ENCODE measurements around the gene CDC42EP3. TPM values are rescaled to one million over a fixed set of nuclear protein-coding genes. Genes with fewer than 3 reads are reported as not detected.
A peak's percentile ranks its signal among the peaks of the same experiment; 100 is the strongest.

The CDC42EP3 gene
- total and polyA plus RNA-seq, 4 experiments from 2014 or later = 56.1 to 107 (median 60.1) TPM

GRCh38 chr2:37641582-37642171 lies 29.8 kb downstream of the CDC42EP3 start:
- Mint-ChIP-seq H3K27me3 (no peaks in the 10 kb centered on the region), H3K9me3 (peaks cover 0 to 5% (median 0%) of the 10 kb centered on the region in 8 donors), H3K4me3 (peak overlapping the region in 1 of 8 donors; percentile 22), H3K4me1 (peaks cover 60 to 93% (median 79%) of the 10 kb centered on the region in 4 donors), H3K36me3 (peaks cover 64 to 67% of the 10 kb centered on the region in 2 donors), H3K27ac (peak overlapping the region in 5 of 7 donors; percentile 0 to 89 (median 81))
- Histone ChIP-seq H3K36me3 (ENCODE audit: insufficient read depth, low read length) (peaks cover 11% of the 10 kb centered on the region), H3K27ac (ENCODE audit: low read depth, low read length) (no peak overlapping the region), H3K27me3 (ENCODE audit: insufficient read depth, low read length) (no peaks in the 10 kb centered on the region), H3K4me3 (ENCODE audit: low read length in 2 of 2) (no peak overlapping the region), H3K4me1 (ENCODE audit: insufficient read depth, low read length) (peaks cover 82% of the 10 kb centered on the region), H3K9me3 (ENCODE audit: control insufficient read depth in 1 of 2, low read length in 2 of 2) (no peaks in the 10 kb centered on the region)
- ChIA-PET CTCF (ENCODE audit: partially characterized antibody) (interaction anchor here (4.5 kb wide), 1 partner anchor 42 kb away, joined by 14 read pairs; no protein-coding TSS in a partner anchor), POLR2A (ENCODE audit: partially characterized antibody) (interaction anchor here (1.0 to 5.7 kb wide), 5 partner anchors 16 to 56 kb away, joined by 3 to 32 read pairs (median 6); no protein-coding TSS in a partner anchor)
- intact Hi-C loops (cut with micrococcal nuclease) = loop anchor here (2.0 to 10.0 kb wide), 2 partner anchors 15 to 193 kb away; no protein-coding TSS in a partner anchor
- DNase-seq = no peak

GRCh38 chr2:37639631-37640030 lies 31.8 kb downstream of the CDC42EP3 start:
- peak overlapping the region in 5 of 7 donors; percentile 12 to 73 (median 58) for H3K27ac Mint-ChIP-seq
- POLR2A ChIA-PET (ENCODE audit: partially characterized antibody) = interaction anchor here (1.0 kb wide), 1 partner anchor 29 kb away, joined by 4 read pairs; no protein-coding TSS in a partner anchor

DNA sequence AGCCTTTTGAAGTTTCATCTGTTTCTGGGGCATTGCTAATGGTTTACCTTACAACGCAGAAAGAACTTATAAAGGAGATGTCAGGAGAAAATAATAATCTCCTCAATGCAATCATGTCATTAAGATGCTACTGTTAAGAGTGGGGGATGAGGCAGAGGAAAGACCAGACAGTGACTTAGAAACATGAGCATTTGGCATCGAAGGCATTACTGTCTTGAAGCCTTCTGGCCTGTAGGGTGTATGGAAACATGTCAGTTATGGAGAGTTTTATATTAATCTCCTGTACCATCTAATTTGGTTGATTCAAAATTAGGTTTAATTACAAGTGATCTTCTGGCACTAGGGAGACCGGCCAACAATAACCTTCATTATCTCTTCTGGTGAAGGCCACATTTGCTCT lies 32.5 kb downstream of the CDC42EP3 start:
- intact Hi-C loops (cut with micrococcal nuclease) = loop anchor here (5.0 kb wide), 1 partner anchor 33 kb away; the partner anchor contains the start of gene CDC42EP3
- DNase-seq = no peak
- POLR2A ChIA-PET (ENCODE audit: partially characterized antibody) = interaction anchor here (1.0 kb wide), 1 partner anchor 28 kb away, joined by 4 read pairs; no protein-coding TSS in a partner anchor
- Mint-ChIP-seq H3K4me1 (peaks cover 69 to 94% (median 81%) of the 10 kb centered on the region in 4 donors), H3K27ac (peak overlapping the region in 6 of 7 donors; percentile 31 to 84 (median 55)), H3K36me3 (peaks cover 48 to 50% of the 10 kb centered on the region in 2 donors), H3K9me3 (peaks cover 0 to 5% (median 0%) of the 10 kb centered on the region in 8 donors), H3K27me3 (no peaks in the 10 kb centered on the region), H3K4me3 (no peak overlapping the region)
- CTCF ChIA-PET (ENCODE audit: partially characterized antibody) = interaction anchor here (1.8 kb wide), 1 partner anchor 10 kb away, joined by 4 read pairs; no protein-coding TSS in a partner anchor
- Histone ChIP-seq H3K4me3 (ENCODE audit: low read length in 2 of 2) (no peak overlapping the region), H3K27me3 (ENCODE audit: insufficient read depth, low read length) (no peaks in the 10 kb centered on the region), H3K36me3 (ENCODE audit: insufficient read depth, low read length) (peaks cover 7% of the 10 kb centered on the region), H3K4me1 (ENCODE audit: insufficient read depth, low read length) (peaks cover 82% of the 10 kb centered on the region), H3K9me3 (ENCODE audit: control insufficient read depth in 1 of 2, low read length in 2 of 2) (no peaks in the 10 kb centered on the region), H3K27ac (ENCODE audit: low read depth, low read length) (no peak overlapping the region)

More at GRCh38 chr2:37639631-37640030, 31.8 kb downstream of the CDC42EP3 start:
- H3K27ac ChIP-seq (ENCODE audit: low read depth, low read length) = no peak overlapping the region
- intact Hi-C loops (cut with micrococcal nuclease) = loop anchor here (5.0 to 10.0 kb wide), 2 partner anchors 33 to 195 kb away; partner anchors contain the start of gene CDC42EP3
- Mint-ChIP-seq H3K36me3 (peaks cover 54% of the 10 kb centered on the region in 2 donors), H3K9me3 (peaks cover 0 to 5% (median 0%) of the 10 kb centered on the region in 8 donors), H3K27me3 (no peaks in the 10 kb centered on the region), H3K4me3 (no peak overlapping the region), H3K4me1 (peaks cover 69 to 94% (median 81%) of the 10 kb centered on the region in 4 donors)
- no peak for DNase-seq
- no peak overlapping the region for H3K4me3 ChIP-seq (ENCODE audit: low read length in 2 of 2)
- CTCF ChIA-PET (ENCODE audit: partially characterized antibody) = interaction anchor here (0.9 to 1.8 kb wide), 2 partner anchors 9 to 100 kb away, joined by 3 to 4 read pairs; no protein-coding TSS in a partner anchor
- H3K9me3 ChIP-seq (ENCODE audit: control insufficient read depth in 1 of 2, low read length in 2 of 2) = no peaks in the 10 kb centered on the region
- no peaks in the 10 kb centered on the region for H3K27me3 ChIP-seq (ENCODE audit: insufficient read depth, low read length)
- H3K4me1 ChIP-seq (ENCODE audit: insufficient read depth, low read length) = peaks cover 82% of the 10 kb centered on the region
- peaks cover 7% of the 10 kb centered on the region for H3K36me3 ChIP-seq (ENCODE audit: insufficient read depth, low read length)

GRCh38 chr2:37637985-37638384 lies 33.5 kb downstream of the CDC42EP3 start:
- H3K4me3 Mint-ChIP-seq = no peak overlapping the region
- peaks cover 68 to 94% (median 81%) of the 10 kb centered on the region in 4 donors for H3K4me1 Mint-ChIP-seq
- H3K27ac Mint-ChIP-seq = peak overlapping the region in 6 of 7 donors; percentile 17 to 98 (median 85)
- H3K27me3 Mint-ChIP-seq = no peaks in the 10 kb centered on the region
- intact Hi-C loops (cut with micrococcal nuclease) = loop anchor here (5.0 kb wide), 1 partner anchor 34 kb away; the partner anchor contains the start of gene CDC42EP3
- Histone ChIP-seq H3K4me3 (ENCODE audit: low read length in 2 of 2) (no peak overlapping the region), H3K27ac (ENCODE audit: low read depth, low read length) (no peak overlapping the region), H3K4me1 (ENCODE audit: insufficient read depth, low read length) (peaks cover 82% of the 10 kb centered on the region), H3K9me3 (ENCODE audit: control insufficient read depth in 1 of 2, low read length in 2 of 2) (no peaks in the 10 kb centered on the region), H3K27me3 (ENCODE audit: insufficient read depth, low read length) (no peaks in the 10 kb centered on the region), H3K36me3 (ENCODE audit: insufficient read depth, low read length) (peaks cover under 1% of the 10 kb centered on the region)
- DNase-seq = no peak
- CTCF ChIA-PET (ENCODE audit: partially characterized antibody) = interaction anchor here (1.7 kb wide), 1 partner anchor 12 kb away, joined by 4 read pairs; no protein-coding TSS in a partner anchor
- POLR2A ChIA-PET (ENCODE audit: partially characterized antibody) = interaction anchor here (0.9 to 2.6 kb wide), 4 partner anchors 8 to 16 kb away, joined by 3 to 8 read pairs (median 4); no protein-coding TSS in a partner anchor
- peaks cover 42 to 44% of the 10 kb centered on the region in 2 donors for H3K36me3 Mint-ChIP-seq
- H3K9me3 Mint-ChIP-seq = peaks cover 0 to 3% (median 0%) of the 10 kb centered on the region in 8 donors

GRCh38 chr2:37637190-37637860 lies 34.1 kb downstream of the CDC42EP3 start:
- Histone ChIP-seq H3K27me3 (ENCODE audit: insufficient read depth, low read length) (no peaks in the 10 kb centered on the region), H3K36me3 (ENCODE audit: insufficient read depth, low read length) (no peaks in the 10 kb centered on the region), H3K4me1 (ENCODE audit: insufficient read depth, low read length) (peaks cover 82% of the 10 kb centered on the region), H3K9me3 (ENCODE audit: control insufficient read depth in 1 of 2, low read length in 2 of 2) (no peaks in the 10 kb centered on the region), H3K27ac (ENCODE audit: low read depth, low read length) (no peak overlapping the region), H3K4me3 (ENCODE audit: low read length in 2 of 2) (no peak overlapping the region)
- Mint-ChIP-seq H3K27me3 (no peaks in the 10 kb centered on the region), H3K4me1 (peaks cover 69 to 94% (median 81%) of the 10 kb centered on the region in 4 donors), H3K9me3 (peaks cover 0 to 3% (median 0%) of the 10 kb centered on the region in 8 donors), H3K36me3 (peaks cover 42% of the 10 kb centered on the region in 2 donors), H3K4me3 (peak overlapping the region in 5 of 8 donors; percentile 18 to 80 (median 33)), H3K27ac (peak overlapping the region in 6 of 7 donors; percentile 78 to 98 (median 93))
- POLR2A ChIA-PET (ENCODE audit: partially characterized antibody) = interaction anchor here (0.7 to 3.5 kb wide), 6 partner anchors 9 to 37 kb away, joined by 3 to 20 read pairs (median 4); no protein-coding TSS in a partner anchor
- intact Hi-C loops (cut with micrococcal nuclease) = loop anchor here (5.0 kb wide), 1 partner anchor 35 kb away; the partner anchor contains the start of gene CDC42EP3
- CTCF ChIA-PET (ENCODE audit: partially characterized antibody) = interaction anchor here (1.0 to 1.7 kb wide), 2 partner anchors 12 to 13 kb away, joined by 3 to 4 read pairs; no protein-coding TSS in a partner anchor
- DNase-seq = no peak

GRCh38 chr2:37636381-37637066 lies 34.9 kb downstream of the CDC42EP3 start:
- Mint-ChIP-seq H3K9me3 (peaks cover 0 to 2% (median 0%) of the 10 kb centered on the region in 8 donors), H3K36me3 (peaks cover 35% of the 10 kb centered on the region in 2 donors), H3K27me3 (no peaks in the 10 kb centered on the region), H3K4me3 (peak overlapping the region in 7 of 8 donors; percentile 28 to 80 (median 63)), H3K4me1 (peaks cover 68 to 90% (median 76%) of the 10 kb centered on the region in 4 donors), H3K27ac (peak overlapping the region; percentile 92 to 98 (median 94))
- no peak for DNase-seq
- CTCF ChIA-PET (ENCODE audit: partially characterized antibody) = interaction anchor here (0.9 to 1.7 kb wide), 3 partner anchors 11 to 196 kb away, joined by 3 to 4 read pairs (median 3); no protein-coding TSS in a partner anchor
- intact Hi-C loops (cut with micrococcal nuclease) = loop anchor here (5.0 kb wide), 1 partner anchor 36 kb away; the partner anchor contains the start of gene CDC42EP3
- Histone ChIP-seq H3K4me1 (ENCODE audit: insufficient read depth, low read length) (peaks cover 77% of the 10 kb centered on the region), H3K27ac (ENCODE audit: low read depth, low read length) (peak overlapping the region; percentile 72), H3K36me3 (ENCODE audit: insufficient read depth, low read length) (no peaks in the 10 kb centered on the region), H3K4me3 (ENCODE audit: low read length in 2 of 2) (peak overlapping the region in 1 of 2 donors; percentile 22), H3K9me3 (ENCODE audit: control insufficient read depth in 1 of 2, low read length in 2 of 2) (no peaks in the 10 kb centered on the region), H3K27me3 (ENCODE audit: insufficient read depth, low read length) (no peaks in the 10 kb centered on the region)
- POLR2A ChIA-PET (ENCODE audit: partially characterized antibody) = interaction anchor here (0.7 to 3.5 kb wide), 6 partner anchors 10 to 51 kb away, joined by 3 to 20 read pairs (median 4); no protein-coding TSS in a partner anchor

Measured in CD4-positive, alpha-beta memory T cell (primary cell).